GM15510 (cell line): ENCODE results near the gene LCNL1.

Experiments
- POLR2A ChIP-seq: IDR thresholded peaks from 3 replicates; pipeline ENCODE4 v1.6.1; 2011; ENCODE audit warnings: borderline replicate concordance; ENCODE audit not compliant: insufficient read length; ENCODE audit errors: extremely low read depth

LCNL1 gene

DNA sequence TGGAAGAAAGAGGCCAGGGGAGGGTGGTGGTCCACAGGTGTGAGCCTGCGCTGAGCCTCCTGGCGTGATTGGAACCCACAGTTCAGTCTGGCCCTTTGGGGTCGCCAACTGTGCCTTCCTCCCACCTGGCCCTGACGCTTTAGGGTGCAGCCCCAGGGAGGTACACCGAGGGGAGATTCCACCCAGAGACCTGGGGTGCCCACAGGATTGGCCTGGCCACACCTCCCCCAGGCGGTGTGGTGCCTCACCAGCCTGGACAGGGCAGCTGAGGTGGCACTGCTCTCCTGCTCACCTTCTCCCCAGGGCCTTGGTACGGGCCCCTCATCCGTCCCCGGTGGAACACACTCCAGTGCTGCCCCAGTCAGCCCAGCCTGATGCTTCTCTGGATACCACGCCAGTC, 14.6 kb downstream of the LCNL1 start:
- TF ChIP-seq POLR2A = no peak

DNA sequence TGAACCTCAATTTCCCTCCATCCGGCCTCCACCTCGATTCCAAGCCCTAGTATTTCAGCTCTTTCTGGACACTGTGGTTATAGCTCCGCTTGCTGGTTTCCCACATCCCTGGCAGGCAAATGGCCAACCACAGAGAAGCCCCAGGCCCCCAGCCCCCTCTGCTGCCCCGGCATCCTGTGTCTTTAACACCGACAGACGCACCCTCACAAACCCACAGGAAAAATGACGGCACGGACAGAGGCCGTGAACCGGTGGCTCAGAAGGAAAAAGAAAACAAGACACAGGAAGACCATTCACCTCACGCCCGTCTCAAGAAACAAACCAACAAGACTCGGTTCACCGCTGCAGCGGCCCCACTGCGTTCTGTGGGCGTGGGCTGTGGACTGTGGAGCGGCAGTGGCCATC, 15.0 kb downstream of the LCNL1 start:
- no peak for TF ChIP-seq POLR2A

DNA sequence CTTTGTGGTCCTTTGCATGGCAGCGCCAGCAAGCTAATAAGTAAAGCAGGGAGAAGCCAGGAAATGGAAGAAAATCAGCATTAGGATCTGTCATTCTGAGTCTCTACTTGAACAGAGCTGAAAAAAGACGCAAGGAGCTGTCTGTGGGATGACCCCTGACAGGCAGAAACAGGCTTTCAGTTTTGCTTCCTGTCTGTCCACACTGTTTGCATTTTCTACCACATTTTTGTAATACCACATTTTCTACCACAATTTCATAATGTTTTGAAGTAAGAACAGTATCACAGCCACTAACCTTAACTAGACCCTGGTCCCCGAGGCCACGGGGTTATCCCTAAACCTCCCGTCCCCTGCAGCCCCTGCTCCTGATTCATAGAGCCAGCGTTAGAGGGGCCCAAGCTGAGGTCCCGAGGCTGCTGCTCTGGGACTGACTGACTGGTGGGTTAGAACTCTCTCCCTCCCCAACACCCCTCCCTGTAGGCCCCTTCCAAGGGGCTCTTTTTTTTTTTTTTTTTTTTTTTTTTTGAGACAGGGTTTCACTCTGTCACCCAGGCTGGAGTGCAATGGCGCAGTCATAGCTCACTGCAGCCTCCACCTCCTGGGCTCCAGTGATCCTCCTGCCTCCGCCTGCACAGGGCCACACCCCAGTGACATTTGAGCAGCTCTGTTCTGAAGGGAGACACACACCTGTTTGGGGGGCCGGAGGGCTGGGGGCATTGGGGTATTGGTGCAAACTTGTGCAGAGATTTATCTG, 17.6 kb downstream of the LCNL1 start:
- TF ChIP-seq POLR2A = no peak

DNA sequence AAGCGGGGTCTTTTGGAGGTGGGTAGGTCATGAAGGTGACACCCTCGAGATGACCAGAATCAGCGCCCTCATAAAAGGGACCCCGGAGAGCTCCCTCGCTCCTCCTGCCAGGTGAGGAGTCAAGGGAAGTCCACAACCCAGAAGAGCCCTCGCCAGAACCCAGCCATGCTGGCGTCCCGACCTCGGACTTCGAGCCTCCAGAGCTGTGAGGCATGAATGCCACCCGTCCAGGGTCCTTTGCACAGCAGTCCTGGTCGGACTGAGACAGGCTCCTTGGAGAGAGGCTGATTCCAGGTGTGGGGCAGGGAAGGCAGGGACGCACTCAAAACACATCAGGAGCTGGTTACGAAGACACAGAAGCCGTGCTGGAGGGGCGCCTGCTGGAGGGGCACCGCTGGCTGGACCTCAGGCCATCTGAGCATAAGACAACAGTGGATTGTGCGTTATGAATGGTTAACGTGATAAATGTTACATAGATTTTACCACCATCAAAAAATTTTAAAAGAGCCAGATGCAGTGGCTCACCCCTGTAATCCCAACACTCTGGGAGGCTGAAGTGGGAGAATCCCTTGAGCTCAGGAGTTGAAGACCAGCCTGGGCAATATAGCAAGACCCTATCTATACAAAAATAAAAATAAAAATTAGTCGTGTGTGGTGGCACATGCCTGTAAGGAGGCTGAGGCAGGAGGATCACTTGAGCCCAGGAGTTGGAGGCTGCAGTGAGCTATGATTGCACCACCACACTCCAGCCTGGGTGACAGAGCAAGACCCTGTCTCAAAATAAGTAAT, 19.3 kb downstream of the LCNL1 start:
- TF ChIP-seq POLR2A = no peak

DNA sequence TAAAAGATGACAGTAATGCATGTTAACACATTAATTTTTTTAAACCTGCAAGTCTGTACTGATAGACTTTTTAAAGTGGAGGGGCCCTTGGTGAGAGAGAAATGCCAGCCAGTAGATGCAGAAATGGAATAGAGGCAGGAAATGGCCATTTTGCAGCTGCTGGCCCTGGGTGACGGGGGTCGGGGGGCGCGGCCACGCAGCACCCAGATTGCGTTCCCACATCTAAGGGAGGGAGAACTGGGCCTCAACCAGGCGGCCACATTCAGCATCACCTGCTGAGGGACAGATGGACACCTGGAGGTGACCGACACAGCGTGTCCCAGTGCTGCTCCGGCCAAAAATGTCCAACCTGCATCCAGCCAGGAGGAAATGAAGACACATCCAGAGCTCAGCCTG, 19.9 kb downstream of the LCNL1 start:
- no peak for TF ChIP-seq POLR2A

DNA sequence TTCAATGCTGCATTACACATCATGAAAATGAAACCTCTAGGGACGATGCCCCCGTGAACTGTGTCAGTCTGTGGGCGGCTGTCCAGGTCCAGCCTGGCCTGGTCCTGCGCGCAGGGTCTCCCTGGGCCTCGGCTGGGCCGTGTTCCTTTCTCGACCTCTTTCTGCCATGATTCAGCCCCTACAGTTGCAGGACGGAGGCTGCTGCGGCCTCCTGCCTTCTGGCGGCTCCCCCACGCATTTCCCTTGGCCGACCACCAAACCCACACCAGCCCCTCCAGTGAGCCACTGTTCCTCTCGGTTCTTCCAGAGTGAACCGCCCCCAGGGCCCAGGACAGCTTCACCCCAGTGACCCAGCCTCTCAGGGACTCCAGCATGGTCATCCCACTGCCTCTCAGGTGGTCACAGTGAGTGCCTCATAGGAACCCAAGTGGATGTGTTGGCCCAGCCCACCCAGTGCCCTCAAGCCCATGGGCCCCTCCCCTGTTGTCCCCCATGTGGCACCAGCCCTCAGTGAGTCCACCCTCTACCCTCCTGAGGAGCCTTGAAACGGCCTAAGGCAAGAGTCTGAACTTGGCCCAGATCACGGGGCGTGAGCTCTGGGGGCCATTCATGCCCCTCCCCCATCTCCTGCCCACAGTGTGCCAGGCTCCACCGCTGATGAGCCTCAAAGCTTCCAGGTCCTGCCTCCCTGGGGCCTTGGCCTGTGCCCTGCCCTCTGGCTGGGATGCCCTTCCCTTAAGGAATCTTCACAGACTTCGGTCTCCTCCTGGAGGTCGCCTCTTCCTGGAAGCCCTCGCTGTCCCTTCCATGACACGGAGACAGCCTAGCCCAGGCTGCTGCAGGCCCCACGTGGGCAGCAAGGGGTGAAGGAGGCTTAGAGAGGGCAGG, 23.6 kb downstream of the LCNL1 start:
- no peak for TF ChIP-seq POLR2A

DNA sequence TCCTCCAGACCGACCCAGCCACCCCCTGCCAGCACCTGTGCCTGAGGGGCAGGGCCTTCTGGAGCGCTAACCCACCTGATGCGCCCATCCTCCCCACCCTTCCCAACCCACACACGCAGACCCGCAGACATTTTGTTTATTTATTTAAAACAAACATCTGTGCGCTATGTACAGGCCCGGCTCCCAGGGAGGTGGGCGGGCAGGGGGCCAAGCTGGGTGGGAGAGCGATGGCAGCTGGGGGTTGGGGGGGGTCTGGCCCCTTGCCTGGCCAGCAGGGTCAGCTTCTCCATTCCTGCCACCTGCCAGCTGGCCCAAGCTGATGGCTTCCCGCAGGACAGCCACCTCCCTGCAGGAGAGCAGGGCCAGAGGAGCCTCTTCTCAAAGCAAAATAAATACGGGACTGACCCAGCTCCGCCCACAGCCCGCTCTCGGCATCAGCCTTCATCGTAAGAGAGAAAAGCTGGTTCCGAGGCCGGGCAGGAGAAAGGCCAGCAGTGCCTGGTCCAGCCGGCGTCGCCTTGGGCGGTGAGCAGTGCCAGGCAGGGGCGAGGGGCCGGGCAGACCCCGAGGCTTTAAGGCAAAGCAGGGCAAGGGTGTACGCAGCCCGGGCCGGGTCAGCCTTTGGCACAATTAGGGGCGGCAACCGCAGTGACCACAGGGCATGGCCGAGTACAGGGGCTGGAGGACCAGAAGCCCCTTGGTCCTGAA, 24.5 kb downstream of the LCNL1 start:
- no peak for TF ChIP-seq POLR2A

DNA sequence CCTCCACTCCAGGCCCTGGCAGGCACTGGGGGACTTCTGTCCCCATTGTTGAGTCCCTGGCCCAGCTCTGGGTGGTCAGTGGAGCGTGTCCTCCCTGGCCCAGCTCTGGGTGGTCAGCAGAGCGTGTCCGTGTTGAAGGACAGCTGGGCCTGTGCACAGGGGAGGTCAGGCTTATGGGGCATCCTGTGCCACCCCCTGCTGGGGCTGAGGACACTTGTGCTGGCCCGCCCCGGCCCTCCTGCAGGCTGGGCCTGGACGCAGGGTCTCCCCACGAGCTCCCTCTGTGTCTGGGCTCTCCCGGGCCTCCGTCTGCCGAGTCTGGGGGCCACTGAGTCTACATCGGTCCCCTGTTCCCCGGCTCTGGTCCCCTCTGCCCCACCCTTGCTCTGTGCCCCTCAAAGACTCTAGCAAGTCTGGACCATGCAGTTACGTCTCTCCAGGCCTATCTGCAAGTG, 25.1 kb downstream of the LCNL1 start:
- no peak for TF ChIP-seq POLR2A

DNA sequence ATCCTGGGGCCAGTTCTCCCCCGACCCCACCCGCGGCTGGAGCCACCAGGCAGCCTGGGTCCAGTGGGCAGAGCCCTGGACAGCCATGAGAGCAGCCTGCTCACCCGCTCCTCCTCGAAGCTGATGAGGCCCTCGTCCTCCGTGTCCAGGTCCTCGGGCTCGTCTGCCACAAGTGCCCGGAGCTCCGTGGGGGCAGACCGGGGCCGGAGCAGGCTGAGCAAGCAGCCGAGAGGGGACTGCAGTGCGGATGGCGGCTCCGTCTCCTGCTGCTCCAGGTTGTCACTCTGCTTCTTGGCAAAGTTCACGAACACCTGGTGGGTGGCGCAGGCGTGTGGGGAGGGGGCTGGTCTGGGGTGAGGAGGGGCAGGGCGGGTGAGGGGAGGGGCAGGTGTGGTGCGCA, 25.5 kb downstream of the LCNL1 start:
- no peak for TF ChIP-seq POLR2A

DNA sequence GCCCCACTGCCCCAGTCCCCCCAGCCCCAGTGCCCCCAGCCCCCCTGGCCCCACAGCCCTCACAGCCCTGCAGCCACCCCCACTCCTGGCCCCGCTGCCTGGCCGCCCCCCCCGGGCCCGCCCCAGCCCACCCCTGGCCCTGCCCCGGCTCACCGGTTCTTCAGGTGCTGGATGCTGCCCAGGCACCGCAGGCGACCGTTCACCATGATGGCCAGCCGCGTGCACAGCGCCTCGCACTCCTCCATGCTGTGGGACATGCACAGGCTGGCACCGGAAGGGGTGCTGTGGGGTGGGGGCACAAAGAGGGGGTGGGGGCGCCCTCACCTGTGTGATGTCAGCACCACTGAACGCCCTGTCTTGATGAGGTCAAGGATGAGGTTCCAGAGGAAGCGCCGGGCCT, 26.4 kb downstream of the LCNL1 start:
- TF ChIP-seq POLR2A = no peak

DNA sequence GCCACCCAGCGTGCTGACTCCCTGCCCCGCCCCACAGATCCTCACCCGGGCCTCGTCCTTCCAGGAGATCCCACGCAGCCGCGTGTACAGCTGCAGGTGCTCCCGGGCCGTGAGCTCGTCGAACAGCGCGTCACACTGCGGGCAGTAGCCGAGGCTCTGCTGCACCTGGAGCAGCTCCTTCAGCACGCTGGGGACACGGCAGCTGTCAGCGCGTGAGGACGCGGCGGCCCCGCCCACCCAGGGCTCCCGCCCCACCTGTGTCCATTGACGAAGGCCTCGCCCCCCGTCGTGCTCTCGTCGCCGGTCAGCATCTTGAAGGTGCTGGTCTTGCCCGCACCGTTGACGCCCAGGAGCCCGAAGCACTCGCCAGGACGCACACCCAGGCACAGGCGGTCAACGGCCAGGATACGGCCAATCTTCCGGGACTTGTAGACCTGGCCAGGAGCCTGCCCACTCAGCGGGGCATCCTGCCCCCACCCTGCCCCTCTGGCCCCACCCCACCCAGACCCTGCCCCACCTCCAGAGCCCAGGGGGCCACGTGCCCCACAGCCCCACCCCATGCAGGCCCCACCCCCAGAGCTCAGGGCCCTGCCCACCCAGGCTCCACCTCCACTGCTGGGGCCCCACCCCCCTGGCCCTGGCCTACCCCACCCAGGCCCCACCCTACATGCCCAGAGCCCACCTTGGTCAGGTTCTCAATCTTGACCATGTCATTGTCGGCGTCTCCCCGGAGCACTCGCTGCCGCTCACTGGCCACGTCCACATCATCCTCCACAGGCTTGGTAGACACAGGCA, 27.3 kb downstream of the LCNL1 start:
- TF ChIP-seq POLR2A = no peak

DNA sequence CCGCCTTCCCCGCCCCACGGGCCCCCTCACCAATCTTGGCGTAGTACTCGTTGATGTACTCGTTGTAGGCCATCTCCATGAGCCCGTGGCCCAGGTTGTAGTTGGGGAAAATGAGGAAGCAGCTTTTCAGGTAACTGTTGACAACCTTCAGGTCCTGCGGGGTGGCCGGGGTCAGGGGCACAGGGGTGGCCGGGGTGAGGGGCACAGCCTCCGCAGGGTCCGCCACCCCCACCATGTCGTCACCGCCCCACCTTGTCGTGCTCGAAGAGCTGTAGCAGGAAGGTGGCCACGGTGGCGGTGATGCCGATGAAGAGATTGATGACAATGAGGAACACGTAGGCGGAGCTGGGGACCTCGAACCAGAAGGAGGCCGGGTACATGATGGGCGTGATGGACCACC, 28.4 kb downstream of the LCNL1 start:
- TF ChIP-seq POLR2A = no peak

DNA sequence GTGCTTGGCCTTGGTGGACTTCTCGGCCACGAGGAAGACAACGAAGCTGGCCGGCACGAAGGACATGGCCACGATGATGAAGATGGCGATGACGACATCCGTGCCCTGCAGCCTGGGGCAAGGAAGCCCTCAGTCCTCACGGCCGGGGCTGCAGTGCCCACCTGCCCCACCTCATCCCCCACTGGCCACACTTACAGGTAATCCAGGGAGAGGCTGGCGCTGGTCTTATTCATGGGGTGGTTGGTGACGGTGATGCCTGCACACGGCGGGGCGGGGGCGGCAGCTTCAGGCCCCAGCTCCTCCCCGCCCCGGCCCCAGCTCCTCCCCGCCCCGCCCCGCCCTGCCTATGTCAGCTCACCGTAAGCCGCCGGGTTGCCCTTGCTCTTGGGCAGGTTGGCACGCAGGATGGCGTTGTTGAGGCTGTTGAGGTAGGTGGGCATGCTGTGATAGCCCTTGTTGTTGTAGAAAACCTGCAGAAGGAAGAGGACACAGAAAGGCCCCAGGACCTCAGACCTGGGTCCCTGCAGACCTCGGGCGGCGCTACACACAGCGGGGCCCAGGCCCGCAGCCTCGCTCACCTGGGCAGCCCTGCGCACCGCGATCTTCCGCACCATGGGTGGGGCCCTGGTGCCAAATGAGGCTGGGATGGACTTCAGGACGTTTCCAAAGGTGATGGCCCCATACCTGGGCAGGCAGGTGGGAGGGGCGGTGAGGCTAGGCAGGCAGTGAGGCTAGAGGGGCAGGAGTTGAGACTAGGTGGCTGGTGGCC, 29.3 kb downstream of the LCNL1 start:
- no peak for TF ChIP-seq POLR2A
